Caco-2 (cell line): ENCODE data around the gene RAB3A. TPM values are rescaled to one million over a fixed set of nuclear protein-coding genes. Genes with fewer than 3 reads are reported as not detected.

Experiments
- BruUV-seq: library from RNA; stranded (reverse); fragments of 400-500 nt; replicated peaks from 2 replicates; lab custom pipeline; 2021; lab: Mats Ljungman, UMichigan
- CTCF ChIA-PET: fragments of 300-600 bp; sonication (Branson Sonifier 250); formaldehyde crosslinking; loops from one replicate; lab custom pipeline; 2022; ENCODE audit warnings: antibody characterized with exemption; lab: Charles Lee
- POLR2A ChIA-PET: fragments of 300-600 bp; sonication (Branson Sonifier 250); formaldehyde crosslinking; loops from one replicate; lab custom pipeline; 2022; ENCODE audit warnings: antibody characterized with exemption; lab: Charles Lee
- DNase-seq, 2 experiments: peaks; one replicate each; pipeline versions ENCODE4 v3.0.0 to v3.0.0-alpha.2; 2020 to 2022
- H3K27me3 ChIP-seq: replicated peaks from 2 replicates; pipeline ENCODE4 v1.6.0; 2011; ENCODE audit warnings: low read length; ENCODE audit not compliant: control insufficient read depth, insufficient read depth
- H3K36me3 ChIP-seq: 2 replicates; pipeline ENCODE4 v1.5.1; 2011; ENCODE audit warnings: low read length; ENCODE audit not compliant: control insufficient read depth, insufficient read depth
- H3K4me1 ChIP-seq: fragments of 250-450 bp; sonication (Bioruptor Pico); 2 replicates; pipeline ENCODE4 v1.5.1; 2020; ENCODE audit warnings: mild to moderate bottlenecking
- H3K4me3 ChIP-seq: 2 replicates; pipeline ENCODE4 v1.5.1; 2011; ENCODE audit warnings: low read depth, mild to moderate bottlenecking, control low read depth, low read length
- H3K9me3 ChIP-seq: fragments of 250-450 bp; sonication (Bioruptor Pico); 2 replicates; pipeline ENCODE4 v1.5.1; 2020; ENCODE audit warnings: mild to moderate bottlenecking, moderate library complexity
- H3K27ac Mint-ChIP-seq: one replicate; pipeline ENCODE4 v1.8.0; 2022; ENCODE audit warnings: mixed read lengths; ENCODE audit not compliant: unreplicated experiment
- H3K27me3 Mint-ChIP-seq: one replicate; pipeline ENCODE4 v1.8.0; 2022; ENCODE audit warnings: mixed read lengths; ENCODE audit not compliant: insufficient read depth, unreplicated experiment
- H3K36me3 Mint-ChIP-seq: one replicate; pipeline ENCODE4 v1.8.0; 2022; ENCODE audit warnings: mild to moderate bottlenecking, mixed read lengths; ENCODE audit not compliant: insufficient read depth, unreplicated experiment
- H3K4me1 Mint-ChIP-seq: one replicate; pipeline ENCODE4 v1.8.0; 2022; ENCODE audit warnings: low read depth, mixed read lengths; ENCODE audit not compliant: unreplicated experiment
- H3K4me3 Mint-ChIP-seq: one replicate; pipeline ENCODE4 v1.8.0; 2022; ENCODE audit warnings: mild to moderate bottlenecking, moderate library complexity, mixed read lengths; ENCODE audit not compliant: unreplicated experiment
- H3K9me3 Mint-ChIP-seq: one replicate; pipeline ENCODE4 v1.8.0; 2022; ENCODE audit warnings: mixed read lengths; ENCODE audit not compliant: unreplicated experiment
- CTCF ChIP-seq, 2 experiments: fragments of 200-600 bp in 1 of 2; IDR thresholded peaks; 1 replicate in 1 of 2; 2 replicates in 1 of 2; pipeline versions ENCODE4 v1.5.1 to v1.8.0; 2011 to 2022; ENCODE audit warnings: antibody characterized with exemption in 1 of 2, control low read depth in 1 of 2, inconsistent platforms in 1 of 2, low read depth in 1 of 2, low read length in 1 of 2, mild to moderate bottlenecking in 1 of 2, moderate library complexity in 1 of 2; ENCODE audit not compliant: insufficient read depth in 1 of 2, severe bottlenecking in 1 of 2, unreplicated experiment in 1 of 2
- intact Hi-C: fragments of 100-400 bp; cut with micrococcal nuclease; formaldehyde crosslinking; loops from one replicate; pipeline ENCODE4 v1.10.0; 2022; ENCODE audit not compliant: unreplicated experiment
- total RNA-seq: library from RNA; stranded (reverse); gene quantifications from 2 replicates; pipeline ENCODE4 v1.2.3, GENCODE V29; 2022

Gene RAB3A
- total RNA-seq, 1 experiment from 2014 or later = 2.3 TPM

DNA sequence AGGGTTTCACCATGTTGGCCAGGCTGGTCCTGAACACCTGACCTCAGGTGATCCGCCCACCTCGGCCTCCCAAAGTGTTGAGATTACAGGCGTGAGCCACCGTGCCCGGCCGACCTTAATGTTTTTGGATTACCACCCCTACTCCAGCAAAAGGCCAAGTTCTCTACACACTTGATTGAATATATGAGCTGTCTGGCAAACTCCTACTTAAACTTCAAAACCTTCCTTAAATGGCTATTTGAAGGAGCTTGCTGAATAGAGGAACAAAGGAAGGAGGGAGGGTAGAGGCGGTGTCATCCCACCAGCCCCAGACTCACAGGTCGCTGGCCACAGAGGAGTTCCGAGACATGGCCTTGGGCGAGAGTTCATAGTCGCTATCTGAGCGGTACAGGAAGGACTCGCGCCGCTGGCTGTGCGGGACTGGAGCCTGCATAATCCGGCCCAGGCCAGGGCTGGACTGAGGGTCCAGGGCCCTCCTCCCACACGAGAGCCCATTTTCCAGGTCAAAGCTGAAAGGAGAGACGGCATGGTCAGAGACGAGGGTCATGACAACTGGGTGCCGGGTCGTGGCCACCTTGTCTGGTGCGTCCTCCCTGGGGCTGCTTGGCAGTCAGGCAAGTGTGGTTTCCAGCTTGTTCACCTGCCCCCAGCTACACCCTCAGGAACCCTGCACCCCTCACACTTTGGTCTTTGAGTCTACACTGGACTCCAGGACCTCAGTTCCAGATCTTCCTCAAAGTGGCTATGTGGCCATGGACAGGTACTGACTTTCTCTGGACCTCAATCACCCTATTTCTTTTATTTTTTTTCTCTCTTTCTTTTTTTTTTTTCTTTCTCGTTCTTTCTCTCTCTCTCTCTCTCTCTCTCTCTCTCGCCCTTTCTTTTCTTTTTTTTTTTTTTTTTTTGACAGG lies 18.2 kb upstream of the RAB3A start:
- Mint-ChIP-seq H3K9me3 (no peaks in the 10 kb centered on the region), H3K27ac (no peak overlapping the region), H3K4me3 (no peak overlapping the region), H3K4me1 (peaks cover 10% of the 10 kb centered on the region), H3K27me3 (no peaks in the 10 kb centered on the region), H3K36me3 (peaks cover 26% of the 10 kb centered on the region)
- no peak for TF ChIP-seq CTCF (IDR thresholded peaks at IDR 0.05; ENCODE audit: insufficient read depth in 1 of 2, low read depth in 1 of 2, low read length in 1 of 2, severe bottlenecking in 1 of 2, unreplicated experiment in 1 of 2)
- Histone ChIP-seq H3K36me3 (no peaks in the 10 kb centered on the region), H3K27me3 (no peaks in the 10 kb centered on the region), H3K4me3 (no peak overlapping the region), H3K9me3 (no peaks in the 10 kb centered on the region), H3K4me1 (0 out of 2 replicates have a peak, but pooled peaks cover 5% of the 10 kb centered on the region)
- no peak for DNase-seq
- intact Hi-C loops = no loop called here
- CTCF ChIA-PET = interaction anchor here (1.4 kb wide), 1 partner anchor 109 kb away, joined by 3 read pairs; no protein-coding TSS in a partner anchor
- BruUV-seq = no TSS peak
- POLR2A ChIA-PET = interaction anchor here (0.6 kb wide), 1 partner anchor 39 kb away, joined by 5 read pairs; no protein-coding TSS in a partner anchor

- intact Hi-C loops = no loop called here
- H3K4me3 Mint-ChIP-seq = peak overlapping the region; percentile 49
- 0 out of 2 replicates have a peak, but pooled peaks cover 5% of the 10 kb centered on the region for H3K4me1 ChIP-seq
- H3K4me3 ChIP-seq = peak overlapping the region; percentile 9; the same call in 1 of the 2 replicates
- peak; percentile 67 to 69 for DNase-seq
- peaks cover 7% of the 10 kb centered on the region for H3K4me1 Mint-ChIP-seq
- H3K9me3 ChIP-seq = no peaks in the 10 kb centered on the region
- no peak overlapping the region for H3K27ac Mint-ChIP-seq
- POLR2A ChIA-PET = interaction anchor here (0.6 kb wide), 1 partner anchor 38 kb away, joined by 5 read pairs; no protein-coding TSS in a partner anchor
- no peaks in the 10 kb centered on the region for H3K27me3 Mint-ChIP-seq
- CTCF ChIA-PET = interaction anchor here (1.4 to 1.6 kb wide), 2 partner anchors 11 to 108 kb away, joined by 3 to 5 read pairs; no protein-coding TSS in a partner anchor
- TF ChIP-seq CTCF (IDR thresholded peaks at IDR 0.05; ENCODE audit: insufficient read depth in 1 of 2, low read depth in 1 of 2, low read length in 1 of 2, severe bottlenecking in 1 of 2, unreplicated experiment in 1 of 2) = no peak
- no peaks in the 10 kb centered on the region for H3K27me3 ChIP-seq
- H3K9me3 Mint-ChIP-seq = no peaks in the 10 kb centered on the region
- H3K36me3 Mint-ChIP-seq = peaks cover 26% of the 10 kb centered on the region
- no peaks in the 10 kb centered on the region for H3K36me3 ChIP-seq
- no TSS peak for BruUV-seq
These were observed 16.9 kb upstream of the RAB3A start for GRCh38 chr19:18220632-18221275.
